Fibroblast of skin of left quadriceps (primary cell): Measurements from ENCODE around the gene KRTAP1-1.
"Not testable (repeated sequence)": the region's sequence is repeated elsewhere in the genome, so short reads cannot be mapped to it uniquely, and the experiment has no call there.

Experiments
- DNase-seq, 2 experiments: peaks; one replicate each; pipeline ENCODE4 v3.0.0-alpha.2; 2013; ENCODE audit warnings: low read depth in 2 of 2

Gene KRTAP1-1

GRCh38 chr17:41057547-41057946, 16.3 kb upstream of the KRTAP1-1 start:
- no peak for DNase-seq

GRCh38 chr17:41055130-41055529, 13.9 kb upstream of the KRTAP1-1 start, which contains the start of gene KRTAP2-2:
KRTAP2-2 (minus strand) TSS chr17:41055230; CDS start chr17:41055211, 19 bp downstream.
- not testable (repeated sequence) for DNase-seq

- not testable (repeated sequence) for DNase-seq
Measured at GRCh38 chr17:41054556-41054955, 13.3 kb upstream of the KRTAP1-1 start.

GRCh38 chr17:41054025-41054424, 12.8 kb upstream of the KRTAP1-1 start:
- no peak for DNase-seq

GRCh38 chr17:41052566-41052965, 11.3 kb upstream of the KRTAP1-1 start:
- peak in 1 of 2 experiments; percentile 54 for DNase-seq

GRCh38 chr17:41049110-41049509, 7.9 kb upstream of the KRTAP1-1 start:
- DNase-seq: no peak

- DNase-seq: no peak
Measured at GRCh38 chr17:41048441-41048840, 7.2 kb upstream of the KRTAP1-1 start.

- DNase-seq: not testable (repeated sequence)
Measured at GRCh38 chr17:41046735-41047465, 5.7 kb upstream of the KRTAP1-1 start, which contains the start of gene KRTAP2-1. KRTAP2-1 (minus strand) TSS chr17:41047316; CDS start chr17:41047267, 49 bp downstream.

GRCh38 chr17:41042953-41043352, 1.7 kb upstream of the KRTAP1-1 start:
- DNase-seq: no peak

- DNase-seq: no peak
Measured at GRCh38 chr17:41037853-41038350, 3.3 kb downstream of the KRTAP1-1 start.

GRCh38 chr17:41034346-41034935, 6.8 kb downstream of the KRTAP1-1 start, which contains the start of gene KRTAP1-3:
KRTAP1-3 (minus strand) TSS chr17:41034874; CDS start chr17:41034821, 53 bp downstream.
- not testable (repeated sequence) for DNase-seq

GRCh38 chr17:41029633-41030245, 11.5 kb downstream of the KRTAP1-1 start, which contains the start of gene KRTAP1-4:
KRTAP1-4 (minus strand) TSS chr17:41030195; CDS start chr17:41030078, 117 bp downstream.
- DNase-seq: no peak

GRCh38 chr17:41026715-41027471, 14.4 kb downstream of the KRTAP1-1 start, which contains the start of gene KRTAP1-5:
KRTAP1-5 (minus strand) TSS chr17:41027208; CDS start chr17:41027155, 53 bp downstream.
- peak; percentile 74 to 77 for DNase-seq

GRCh38 chr17:41024697-41025096, 16.6 kb downstream of the KRTAP1-1 start:
- peak; percentile 65 to 66 for DNase-seq

- DNase-seq: no peak
Measured at GRCh38 chr17:41020336-41020735, 20.9 kb downstream of the KRTAP1-1 start.

- DNase-seq: no peak
Measured at GRCh38 chr17:41019415-41019814, 21.8 kb downstream of the KRTAP1-1 start.

- no peak for DNase-seq
Measured at GRCh38 chr17:41018541-41018940, 22.7 kb downstream of the KRTAP1-1 start.

- DNase-seq: no peak
Measured at GRCh38 chr17:41016578-41017215, 24.6 kb downstream of the KRTAP1-1 start.

GRCh38 chr17:41015454-41015853, 25.8 kb downstream of the KRTAP1-1 start:
- DNase-seq: no peak

- DNase-seq: peak; percentile 72 to 75
Measured at GRCh38 chr17:41013606-41014005, 27.6 kb downstream of the KRTAP1-1 start.

- DNase-seq: no peak
Measured at GRCh38 chr17:41013181-41013580, 28.1 kb downstream of the KRTAP1-1 start.
